ENCODE data around the gene MYO10. TPM values are rescaled to one million over a fixed set of nuclear protein-coding genes. Genes with fewer than 3 reads are reported as not detected.

Gene MYO10
- total and polyA plus RNA-seq, 2 of the 8 experiments (the other 6 are each of a cell fraction or from before 2014, with no cell fraction given): 21.5 to 107 TPM

GRCh38 chr5:16976625-16977008, 40.5 kb upstream of the MYO10 start:
- H3K79me1 ChIP-seq (ENCODE audit: low read depth, low read length): no peaks in the 10 kb centered on the region
- no peak overlapping the region for H2AK5ac ChIP-seq (ENCODE audit: low read depth, low read length)
- no peak overlapping the region for H4K91ac ChIP-seq (replicated peaks; ENCODE audit: insufficient read length, low read length)
- no peak overlapping the region for H2BK20ac ChIP-seq (ENCODE audit: low read length)
- FAIRE-seq (no peak), DNase-seq (ENCODE audit: low read depth in 1 of 2, low spot score in 2 of 2) (no peak)
- H2BK12ac ChIP-seq (ENCODE audit: low read depth, low read length): no peak overlapping the region
- no peak overlapping the region for H2BK120ac ChIP-seq (replicated peaks; ENCODE audit: low read depth, low read length)
- ChIA-PET CTCF (ENCODE audit: partially characterized antibody) (interaction anchor here (0.6 kb wide), 3 partner anchors 12 to 194 kb away, joined by 3 read pairs; no protein-coding TSS in a partner anchor), POLR2A (ENCODE audit: partially characterized antibody) (no interaction called here)
- H3K14ac ChIP-seq (ENCODE audit: insufficient read length): no peak overlapping the region
- H4K20me1 ChIP-seq (replicated peaks in 1 of 2; ENCODE audit: control insufficient read depth in 1 of 2, insufficient read depth in 2 of 2, low read length in 2 of 2): no peaks in the 10 kb centered on the region
- H3K23me2 ChIP-seq (ENCODE audit: low read depth, low read length): no peaks in the 10 kb centered on the region
- no peak overlapping the region for H2BK5ac ChIP-seq (ENCODE audit: low read depth, low read length)
- no peak overlapping the region for H2AFZ ChIP-seq (ENCODE audit: low read length)
- H3K4me1 ChIP-seq (replicated peaks in 1 of 4; ENCODE audit: control insufficient read depth in 3 of 4, insufficient read depth in 4 of 4, low read length in 3 of 4): no peaks in the 10 kb centered on the region
- H3K36me3 ChIP-seq (ENCODE audit: control insufficient read depth in 2 of 4, insufficient read depth in 4 of 4, low read length in 3 of 4): no peaks in the 10 kb centered on the region
- 94% methylated on average over 1 of the region's 1 CpG; no CpG with 5 or more reads in 1 of the 2 experiments for WGBS, 2 experiments (ENCODE audit: extremely low coverage in 1 of 2, insufficient coverage in 1 of 2, insufficient read length in 1 of 2, insufficient replicate concordance in 2 of 2, low coverage in 1 of 2, low lambda C conversion rate in 2 of 2, missing lambda C conversion rate in 1 of 2)
- no peaks in the 10 kb centered on the region for H3K27me3 ChIP-seq (replicated peaks in 1 of 4; ENCODE audit: control insufficient read depth in 3 of 4, extremely low read depth in 1 of 4, insufficient read depth in 3 of 4, low read length in 3 of 4)
- no peak overlapping the region for H3K4me2 ChIP-seq (ENCODE audit: insufficient read depth in 1 of 2, low read depth in 2 of 2, low read length in 2 of 2)
- no peak overlapping the region for H3K18ac ChIP-seq (ENCODE audit: extremely low read depth, low read length)
- no peak for TF ChIP-seq CHD1 (IDR thresholded peaks at IDR 0.05; ENCODE audit: low read depth, low read length)
- no peak overlapping the region for H3K23ac ChIP-seq (ENCODE audit: insufficient read length)
- H4K5ac ChIP-seq (ENCODE audit: insufficient read length, low read depth, low read length): no peak overlapping the region
- no peak overlapping the region for H3K4me3 ChIP-seq (ENCODE audit: extremely low read depth in 1 of 4, insufficient read depth in 2 of 4, low read depth in 3 of 4, low read length in 4 of 4)
- no peak overlapping the region for H3K9ac ChIP-seq (replicated peaks in 1 of 4; ENCODE audit: extremely low read depth in 1 of 4, low read depth in 3 of 4, low read length in 3 of 4)
- no peaks in the 10 kb centered on the region for H3K9me3 ChIP-seq (ENCODE audit: insufficient read depth in 2 of 2, low read depth in 1 of 2, low read length in 1 of 2)
- H3K27ac ChIP-seq (ENCODE audit: low read depth, low read length): no peak overlapping the region
- no peak overlapping the region for H3K56ac ChIP-seq (replicated peaks; ENCODE audit: insufficient read length, low read depth, low read length)
- H4K8ac ChIP-seq (ENCODE audit: extremely low read depth, insufficient read depth, low read length): no peak overlapping the region
- no peaks in the 10 kb centered on the region for H3K79me2 ChIP-seq (ENCODE audit: control insufficient read depth in 1 of 2, insufficient read depth in 2 of 2, low read length in 2 of 2)
- H3K4ac ChIP-seq (replicated peaks; ENCODE audit: insufficient read length, low read depth, low read length): no peak overlapping the region
- no peak overlapping the region for H2BK15ac ChIP-seq (ENCODE audit: low read length)
